T follicular helper cell (primary cell): ENCODE data around the gene MEAK7.

Source experiments
- DNase-seq: peaks from one replicate; pipeline ENCODE4 v3.0.0-alpha.2; 2020; ENCODE audit warnings: low read depth
- total RNA-seq, 2 experiments: gene quantifications; one replicate each; lab custom pipeline; 2026; lab: John Stamatoyannopoulos, UW

Gene MEAK7
- total RNA-seq = 2.8 to 12.7 reads per million in 2 experiments

GRCh38 chr16:84504420-84505248 lies at the start of gene MEAK7:
MEAK7 (minus strand) TSS chr16:84504659; CDS start chr16:84498086, 6,573 bp downstream.
- peak; percentile 95 for DNase-seq

- DNase-seq = peak; percentile 46
Observed at GRCh38 chr16:84553873-84554399, 49.5 kb upstream of the MEAK7 start.

GRCh38 chr16:84552135-84552534 lies 47.7 kb upstream of the MEAK7 start:
- DNase-seq = no peak

GRCh38 chr16:84550096-84550495 lies 45.6 kb upstream of the MEAK7 start:
- no peak for DNase-seq

- peak; percentile 20 for DNase-seq
Observed at GRCh38 chr16:84548971-84549844, 44.7 kb upstream of the MEAK7 start.

- no peak for DNase-seq
Observed at GRCh38 chr16:84548508-84548907, 44.0 kb upstream of the MEAK7 start.

GRCh38 chr16:84547546-84548061 lies 43.1 kb upstream of the MEAK7 start:
- no peak for DNase-seq

- DNase-seq = no peak
Observed at GRCh38 chr16:84546669-84547545, 42.4 kb upstream of the MEAK7 start.

- no peak for DNase-seq
Observed at GRCh38 chr16:84545114-84545737, 40.8 kb upstream of the MEAK7 start.

GRCh38 chr16:84544031-84544773 lies 39.7 kb upstream of the MEAK7 start:
- no peak for DNase-seq

GRCh38 chr16:84543253-84543652 lies 38.8 kb upstream of the MEAK7 start:
- no peak for DNase-seq

- no peak for DNase-seq
Observed at GRCh38 chr16:84541999-84542817, 37.7 kb upstream of the MEAK7 start.

- DNase-seq = no peak
Observed at GRCh38 chr16:84540194-84540593, 35.7 kb upstream of the MEAK7 start.

GRCh38 chr16:84538222-84538840 lies 33.9 kb upstream of the MEAK7 start:
- no peak for DNase-seq

GRCh38 chr16:84537491-84538151 lies 33.2 kb upstream of the MEAK7 start:
- no peak for DNase-seq

- no peak for DNase-seq
Observed at GRCh38 chr16:84535851-84536250, 31.4 kb upstream of the MEAK7 start.

- no peak for DNase-seq
Observed at GRCh38 chr16:84535408-84535807, 30.9 kb upstream of the MEAK7 start.

GRCh38 chr16:84534815-84535214 lies 30.4 kb upstream of the MEAK7 start:
- no peak for DNase-seq
